ENCODE measurements around the gene GORAB.

Gene GORAB

DNA sequence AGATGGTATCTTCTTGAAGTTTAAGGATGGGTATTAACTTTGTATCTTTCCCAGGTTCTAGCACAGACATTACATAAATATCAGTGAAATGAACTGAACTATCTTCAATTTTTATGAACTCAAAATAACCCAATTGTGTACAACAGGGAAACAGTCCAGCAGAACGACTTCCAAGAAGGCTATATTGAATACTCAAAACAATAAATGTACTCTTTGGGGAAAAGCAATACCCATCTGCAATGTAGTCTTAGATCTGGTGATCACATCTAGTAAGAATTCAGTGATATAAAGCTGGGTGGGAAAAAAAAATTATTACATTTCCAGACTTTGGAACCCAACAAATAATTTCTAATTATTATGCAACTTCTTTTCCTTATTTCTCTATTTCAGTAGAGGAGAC, 33.1 kb upstream of the GORAB start:
- TF ChIP-seq, protein P1, sequence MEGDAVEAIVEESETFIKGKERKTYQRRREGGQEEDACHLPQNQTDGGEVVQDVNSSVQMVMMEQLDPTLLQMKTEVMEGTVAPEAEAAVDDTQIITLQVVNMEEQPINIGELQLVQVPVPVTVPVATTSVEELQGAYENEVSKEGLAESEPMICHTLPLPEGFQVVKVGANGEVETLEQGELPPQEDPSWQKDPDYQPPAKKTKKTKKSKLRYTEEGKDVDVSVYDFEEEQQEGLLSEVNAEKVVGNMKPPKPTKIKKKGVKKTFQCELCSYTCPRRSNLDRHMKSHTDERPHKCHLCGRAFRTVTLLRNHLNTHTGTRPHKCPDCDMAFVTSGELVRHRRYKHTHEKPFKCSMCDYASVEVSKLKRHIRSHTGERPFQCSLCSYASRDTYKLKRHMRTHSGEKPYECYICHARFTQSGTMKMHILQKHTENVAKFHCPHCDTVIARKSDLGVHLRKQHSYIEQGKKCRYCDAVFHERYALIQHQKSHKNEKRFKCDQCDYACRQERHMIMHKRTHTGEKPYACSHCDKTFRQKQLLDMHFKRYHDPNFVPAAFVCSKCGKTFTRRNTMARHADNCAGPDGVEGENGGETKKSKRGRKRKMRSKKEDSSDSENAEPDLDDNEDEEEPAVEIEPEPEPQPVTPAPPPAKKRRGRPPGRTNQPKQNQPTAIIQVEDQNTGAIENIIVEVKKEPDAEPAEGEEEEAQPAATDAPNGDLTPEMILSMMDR (IDR thresholded peaks at IDR 0.05; ENCODE audit: insufficient read depth, low read length, missing control alignments): no peak
- no peak overlapping the region for H3K4me3 ChIP-seq (ENCODE audit: low read depth, low read length)
- no peak for DNase-seq (ENCODE audit: low read depth, low spot score)
- ChIA-PET POLR2A (no interaction called here), CTCF (no interaction called here)

DNA sequence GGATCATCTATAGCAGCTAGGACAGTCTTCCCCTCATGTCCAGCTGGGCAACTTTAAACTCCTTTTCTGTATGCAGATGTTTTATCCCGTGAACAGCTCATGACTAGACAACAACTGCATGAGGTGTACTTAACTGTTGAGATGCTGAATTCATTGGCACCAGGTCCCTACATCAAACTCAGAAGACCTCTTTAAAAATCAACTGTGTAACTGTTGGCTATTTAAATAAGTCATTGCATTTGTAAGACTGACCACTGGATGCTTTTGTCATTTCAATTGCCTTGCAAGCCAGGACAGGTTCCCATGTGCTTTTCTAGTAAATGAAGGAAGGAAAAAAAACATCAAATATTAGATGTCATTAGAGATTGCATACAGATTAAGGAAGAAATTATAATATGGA, 28.3 kb upstream of the GORAB start:
- no peak overlapping the region for H3K4me3 ChIP-seq (ENCODE audit: low read depth, low read length)
- CTCF ChIA-PET: no interaction called here
- DNase-seq (ENCODE audit: low read depth, low spot score): no peak
- TF ChIP-seq, protein P1 (IDR thresholded peaks at IDR 0.05; ENCODE audit: insufficient read depth, low read length, missing control alignments): no peak
- POLR2A ChIA-PET: no interaction called here

DNA sequence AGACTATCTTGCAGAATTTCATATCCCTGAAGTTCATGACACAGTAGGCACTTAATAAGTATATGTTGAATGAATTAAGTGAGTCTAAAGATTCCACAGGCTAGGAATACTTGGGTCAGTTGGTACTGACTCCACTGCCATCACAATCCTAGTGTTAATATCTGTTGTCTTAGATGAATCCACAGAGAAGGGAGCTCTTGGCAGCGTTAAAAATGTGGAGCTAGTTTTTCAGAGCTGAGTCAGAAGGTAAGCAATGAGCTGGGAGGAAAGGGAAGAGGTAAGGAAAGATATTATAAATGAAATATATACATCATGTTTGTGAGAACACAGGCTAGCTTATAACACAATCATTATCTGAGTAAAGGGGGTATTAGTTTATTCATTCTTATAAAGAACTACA, 21.8 kb upstream of the GORAB start:
- DNase-seq (ENCODE audit: low read depth, low spot score): no peak
- POLR2A ChIA-PET: no interaction called here
- TF ChIP-seq, protein P1 (IDR thresholded peaks at IDR 0.05; ENCODE audit: insufficient read depth, low read length, missing control alignments): no peak

DNA sequence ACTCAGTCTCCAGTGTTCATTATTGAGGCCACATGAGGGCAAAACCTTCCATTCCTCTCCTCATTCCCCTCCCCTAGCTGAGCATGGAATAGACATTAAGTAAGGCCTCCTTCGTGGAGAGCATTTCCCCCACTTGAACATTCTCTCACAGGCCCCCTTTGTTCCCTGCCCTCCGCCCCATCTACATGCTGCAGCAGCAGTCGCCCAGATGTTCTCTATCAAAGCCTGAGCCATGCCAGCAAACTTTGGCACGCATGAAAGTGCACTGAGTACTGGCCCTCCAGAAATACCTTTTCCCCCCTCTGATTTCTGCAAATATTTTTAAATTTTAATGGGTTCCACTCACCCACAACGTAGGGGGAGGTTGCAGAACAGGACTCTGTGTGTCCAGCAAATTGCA, 20.9 kb upstream of the GORAB start:
- no peak for DNase-seq (ENCODE audit: low read depth, low spot score)
- POLR2A ChIA-PET: no interaction called here
- CTCF ChIA-PET: no interaction called here
- TF ChIP-seq, protein P1 (IDR thresholded peaks at IDR 0.05; ENCODE audit: insufficient read depth, low read length, missing control alignments): no peak
- no peak overlapping the region for H3K4me3 ChIP-seq (ENCODE audit: low read depth, low read length)

More for the DNA sequence above, 21.8 kb upstream of the GORAB start:
- H3K4me3 ChIP-seq (ENCODE audit: low read depth, low read length): no peak overlapping the region
- CTCF ChIA-PET: no interaction called here

DNA sequence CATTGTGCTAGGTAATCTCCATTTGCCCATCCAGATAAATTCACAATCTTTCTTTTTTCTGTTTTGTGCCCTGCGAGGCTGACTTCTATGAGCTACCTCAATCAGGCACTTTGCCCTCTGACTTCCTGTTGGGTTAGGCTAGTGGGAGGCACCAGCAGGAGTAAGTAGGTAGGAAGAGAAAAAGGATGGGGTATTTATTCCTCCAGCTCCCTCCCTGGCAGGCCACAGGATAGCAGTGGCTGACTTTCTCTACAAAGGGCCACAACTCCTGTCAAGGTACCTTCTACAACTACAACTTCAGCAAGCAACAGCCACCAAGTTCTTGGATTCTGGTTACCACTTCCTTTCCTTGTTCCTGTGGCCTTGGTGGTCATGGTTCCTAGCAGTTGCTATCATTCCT, 18.8 kb upstream of the GORAB start:
- TF ChIP-seq, protein P1 (IDR thresholded peaks at IDR 0.05; ENCODE audit: insufficient read depth, low read length, missing control alignments): no peak
- no peak for DNase-seq (ENCODE audit: low read depth, low spot score)
- ChIA-PET POLR2A (no interaction called here), CTCF (no interaction called here)
- H3K4me3 ChIP-seq (ENCODE audit: low read depth, low read length): no peak overlapping the region

DNA sequence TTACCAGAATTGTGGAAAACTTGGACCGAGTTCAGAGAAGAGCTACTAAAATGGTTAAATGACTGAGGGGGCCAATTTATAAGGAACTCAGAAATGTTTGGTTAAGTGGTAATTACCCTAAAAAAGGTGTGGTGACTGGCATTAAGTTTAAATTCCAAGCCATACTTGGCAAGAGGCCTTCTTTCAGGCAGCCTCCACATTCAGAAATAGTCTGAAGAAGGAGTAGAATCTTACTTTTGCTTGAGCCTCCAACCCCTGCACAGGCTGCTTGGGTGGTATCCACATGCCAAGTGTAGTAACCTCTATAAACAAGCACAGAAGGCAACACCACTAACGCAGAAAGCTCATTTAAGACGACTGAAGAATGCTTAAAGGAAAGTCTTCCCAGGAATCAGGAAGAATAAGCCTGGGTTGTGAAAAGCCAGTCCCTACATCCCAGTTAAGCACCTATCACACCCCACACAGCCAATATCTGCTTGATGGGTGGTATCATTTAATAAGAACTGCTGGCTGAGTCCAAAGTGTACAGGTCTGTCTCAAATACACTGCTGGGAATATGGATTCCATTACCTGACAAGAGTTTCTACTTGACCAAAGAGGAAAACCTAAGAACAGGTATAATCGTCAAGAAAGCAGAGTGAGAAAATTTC, 13.7 kb upstream of the GORAB start:
- no peak for DNase-seq (ENCODE audit: low read depth, low spot score)
- H3K4me3 ChIP-seq (ENCODE audit: low read depth, low read length): no peak overlapping the region
- TF ChIP-seq, protein P1 (IDR thresholded peaks at IDR 0.05; ENCODE audit: insufficient read depth, low read length, missing control alignments): no peak
- POLR2A ChIA-PET: no interaction called here
- CTCF ChIA-PET: no interaction called here
